A673 (cell line): ENCODE results near the gene HMG20A. TPM values are rescaled to one million over a fixed set of nuclear protein-coding genes. Genes with fewer than 3 reads are reported as not detected.

Source experiments
- BruUV-seq: library from RNA; stranded (reverse); fragments of 400-500 nt; replicated peaks from 2 replicates; lab custom pipeline; 2021; lab: Mats Ljungman, UMichigan
- CTCF ChIA-PET: fragments of 300-600 bp; sonication (Branson Sonifier 250); formaldehyde crosslinking; loops from one replicate; lab custom pipeline; 2022; ENCODE audit warnings: antibody characterized with exemption; lab: Charles Lee
- POLR2A ChIA-PET: fragments of 300-600 bp; sonication (Branson Sonifier 250); formaldehyde crosslinking; loops from one replicate; lab custom pipeline; 2022; ENCODE audit warnings: antibody characterized with exemption; ENCODE audit not compliant: low non-redundant PET; lab: Charles Lee
- DNase-seq: peaks from one replicate; pipeline ENCODE4 v3.0.0-alpha.2; 2015; ENCODE audit warnings: low spot score
- H3K27ac ChIP-seq: fragments of 200-600 bp; sonication (generic); 2 replicates; pipeline ENCODE4 v1.5.1; 2016; ENCODE audit warnings: mixed run types, low read depth, mild to moderate bottlenecking, mixed read lengths, antibody characterized with exemption, low read length; ENCODE audit not compliant: poor library complexity, severe bottlenecking
- H3K27me3 ChIP-seq: fragments of 200-600 bp; sonication (generic); replicated peaks from 2 replicates; pipeline ENCODE4 v1.6.1; 2017; ENCODE audit warnings: mixed run types, low read depth, mild to moderate bottlenecking, mixed read lengths, antibody characterized with exemption, low read length; ENCODE audit not compliant: insufficient read depth, poor library complexity
- H3K36me3 ChIP-seq: fragments of 200-600 bp; sonication (generic); 2 replicates; pipeline ENCODE4 v1.6.1; 2016; ENCODE audit warnings: mixed run types, mild to moderate bottlenecking, mixed read lengths, antibody characterized with exemption, low read length; ENCODE audit not compliant: insufficient read depth, poor library complexity, severe bottlenecking
- H3K4me1 ChIP-seq: fragments of 200-600 bp; sonication (generic); 2 replicates; pipeline ENCODE4 v1.6.1; 2017; ENCODE audit warnings: mixed run types, mild to moderate bottlenecking, mixed read lengths, antibody characterized with exemption, low read length; ENCODE audit not compliant: insufficient read depth, poor library complexity, severe bottlenecking
- H3K4me3 ChIP-seq: fragments of 200-600 bp; sonication (generic); 2 replicates; pipeline ENCODE4 v1.5.1; 2016; ENCODE audit warnings: low read depth, mixed run types, mild to moderate bottlenecking, mixed read lengths, low read length; ENCODE audit not compliant: poor library complexity, severe bottlenecking
- H3K9me3 ChIP-seq: fragments of 200-600 bp; sonication (generic); 2 replicates; pipeline ENCODE4 v1.6.1; 2016; ENCODE audit warnings: mixed run types, low read depth, mild to moderate bottlenecking, mixed read lengths, antibody characterized with exemption, low read length; ENCODE audit not compliant: poor library complexity, severe bottlenecking
- CTCF ChIP-seq: fragments of 300-800, 200-600 bp; sonication (generic); conservative IDR thresholded peaks from 2 replicates; pipeline ENCODE4 v1.5.1; 2017; ENCODE audit warnings: low read depth, mild to moderate bottlenecking, antibody characterized with exemption, low read length, moderate library complexity, mixed read lengths
- EZH2 ChIP-seq: fragments of 200-600 bp; sonication (generic); IDR thresholded peaks from 2 replicates; pipeline ENCODE4 v1.6.1; 2017; ENCODE audit warnings: borderline replicate concordance, low read depth, mild to moderate bottlenecking, mixed read lengths, antibody characterized with exemption, low read length; ENCODE audit not compliant: poor library complexity, severe bottlenecking
- intact Hi-C: fragments of 100-400 bp; cut with micrococcal nuclease; formaldehyde crosslinking; loops from one replicate; pipeline ENCODE4 v1.10.0; 2022; ENCODE audit not compliant: unreplicated experiment
- total RNA-seq: library from RNA; stranded (reverse); gene quantifications from 2 replicates; pipeline ENCODE4 v1.2.3, GENCODE V29; 2021

HMG20A gene
- total RNA-seq, 1 experiment from 2014 or later = 43.2 TPM

- ChIA-PET POLR2A (no interaction called here), CTCF (no interaction called here)
- Histone ChIP-seq H3K4me1 (peaks cover 63% of the 10 kb centered on the region), H3K36me3 (no peaks in the 10 kb centered on the region), H3K27ac (no peak overlapping the region), H3K9me3 (no peaks in the 10 kb centered on the region), H3K27me3 (no peaks in the 10 kb centered on the region), H3K4me3 (no peak overlapping the region)
- BruUV-seq = no TSS peak
- TF ChIP-seq CTCF (no peak), EZH2 (no peak)
- no peak for DNase-seq
- intact Hi-C loops = no loop called here
These were observed 108.9 kb downstream of the HMG20A start for GRCh38 chr15:77529394-77530159.

DNA sequence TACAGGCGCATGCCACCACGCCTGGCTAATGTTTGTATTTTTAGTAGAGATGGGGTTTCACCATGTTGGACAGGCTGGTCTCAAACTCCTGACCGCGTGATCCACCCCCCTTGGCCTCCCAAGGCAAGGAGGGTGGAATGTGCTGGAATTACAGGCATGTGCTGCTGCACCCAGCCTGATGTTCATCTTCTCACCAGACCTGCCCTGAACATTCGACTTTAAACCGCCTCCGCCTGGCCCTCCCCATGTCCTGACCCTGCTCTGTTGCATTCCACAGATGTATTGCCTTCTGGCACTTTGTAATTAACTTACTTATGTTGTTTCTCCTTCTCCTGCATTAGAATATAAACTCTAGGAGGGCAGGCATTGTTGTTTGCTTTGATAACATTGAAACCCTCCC lies 109.9 kb downstream of the HMG20A start:
- no TSS peak for BruUV-seq
- Histone ChIP-seq H3K27ac (no peak overlapping the region), H3K9me3 (no peaks in the 10 kb centered on the region), H3K4me1 (peaks cover 53% of the 10 kb centered on the region), H3K27me3 (no peaks in the 10 kb centered on the region), H3K36me3 (no peaks in the 10 kb centered on the region), H3K4me3 (no peak overlapping the region)
- DNase-seq = no peak
- ChIA-PET POLR2A (no interaction called here), CTCF (no interaction called here)
- TF ChIP-seq EZH2 (no peak), CTCF (no peak)
- intact Hi-C loops = no loop called here

DNA sequence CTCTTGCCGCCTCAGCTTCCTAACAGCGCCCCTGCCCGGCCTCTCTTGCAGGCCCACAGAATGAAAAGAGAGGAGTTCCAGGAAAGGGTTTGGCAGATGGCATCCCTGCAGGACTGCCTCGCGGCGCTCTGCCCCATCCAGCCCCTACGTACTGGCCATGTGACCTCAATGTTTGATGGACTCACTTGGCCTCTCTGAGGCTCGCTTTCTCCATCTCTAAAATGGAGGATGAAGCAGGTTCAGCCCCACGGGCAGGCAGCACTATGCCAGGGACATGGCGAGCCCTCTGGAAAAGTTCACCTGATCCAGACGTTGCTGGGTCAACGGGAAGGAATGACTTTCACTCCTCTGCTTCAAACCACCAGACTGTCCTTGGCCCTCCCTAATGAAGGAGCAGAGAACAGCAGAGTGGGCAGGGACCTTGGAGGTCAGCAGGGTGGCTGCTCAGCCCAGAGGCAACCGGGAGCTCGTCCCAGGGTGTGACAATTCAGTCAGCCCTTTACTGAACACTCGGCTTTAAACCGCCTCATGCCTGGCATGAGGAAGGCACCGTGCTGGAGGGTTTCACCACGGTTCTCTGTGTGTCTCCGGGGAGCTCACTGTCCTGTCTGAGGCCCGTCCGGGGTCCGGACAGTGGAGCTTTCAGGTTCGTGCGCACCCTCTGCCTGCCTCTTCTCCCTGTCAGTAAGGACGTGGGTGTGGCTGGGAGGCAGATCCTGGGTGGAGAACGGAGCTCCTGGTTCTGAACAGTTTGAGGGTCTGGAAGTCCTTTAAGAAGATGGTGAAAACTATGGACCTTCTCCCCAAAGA lies 110.7 kb downstream of the HMG20A start:
- intact Hi-C loops = no loop called here
- Histone ChIP-seq H3K9me3 (no peaks in the 10 kb centered on the region), H3K4me3 (no peak overlapping the region), H3K36me3 (no peaks in the 10 kb centered on the region), H3K27me3 (no peaks in the 10 kb centered on the region), H3K4me1 (peaks cover 45% of the 10 kb centered on the region), H3K27ac (no peak overlapping the region)
- POLR2A ChIA-PET = no interaction called here
- BruUV-seq = no TSS peak
- CTCF ChIA-PET = no interaction called here
- no peak for TF ChIP-seq EZH2
- no peak for TF ChIP-seq CTCF
- DNase-seq = no peak
